DMS153 (cell line): Measurements from ENCODE around the gene ERVH48-1.
"Not testable (repeated sequence)": the region's sequence is repeated elsewhere in the genome, so short reads cannot be mapped to it uniquely, and the experiment has no call there.

Experiments
- DNase-seq: peaks from one replicate; lab custom pipeline; 2025; lab: John Stamatoyannopoulos, UW

Gene ERVH48-1

DNA sequence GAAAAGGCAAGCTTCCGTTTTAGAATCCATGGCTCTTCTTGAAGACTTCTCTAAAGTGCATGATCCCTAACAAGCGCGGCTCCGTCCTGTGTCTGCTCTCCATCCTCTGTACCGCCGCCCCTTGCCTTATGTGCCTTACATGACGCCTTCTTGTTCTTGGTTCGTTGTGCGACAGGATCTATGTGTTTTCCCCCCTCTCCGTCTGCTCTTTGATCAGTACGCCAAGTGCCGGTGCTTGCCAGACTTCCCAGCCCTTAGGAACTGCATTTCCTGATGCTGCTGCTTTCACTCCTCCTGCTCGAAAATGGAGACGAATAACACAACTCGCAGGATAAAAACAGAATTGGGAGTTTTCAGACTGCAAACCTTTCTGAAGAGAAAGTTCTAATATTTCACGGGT, 19.2 kb downstream of the ERVH48-1 start:
- no peak for DNase-seq

GRCh38 chr21:42905195-42905594, 20.2 kb downstream of the ERVH48-1 start:
- DNase-seq: no peak

DNA sequence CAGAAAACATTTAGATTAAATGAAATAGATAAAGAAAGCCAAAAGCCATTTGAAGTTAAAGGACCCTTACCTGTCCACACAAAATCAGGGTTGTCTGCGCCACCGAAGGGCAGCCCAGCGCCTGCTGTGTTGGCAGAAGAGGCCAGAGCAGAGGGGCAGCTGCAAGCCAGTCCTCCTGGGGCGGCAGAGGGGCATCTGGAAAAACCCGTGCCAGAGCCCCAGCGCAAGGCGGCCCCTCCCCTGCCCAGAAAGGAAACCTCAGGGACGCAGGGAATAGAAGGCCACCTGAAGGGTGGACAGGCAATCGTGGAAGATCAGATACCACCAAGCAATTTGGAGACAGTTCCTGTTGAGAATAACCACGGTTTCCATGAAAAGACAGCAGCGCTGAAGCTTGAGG, 21.6 kb downstream of the ERVH48-1 start:
- DNase-seq: no peak

- no peak for DNase-seq
Measured at GRCh38 chr21:42900446-42900845, 25.0 kb downstream of the ERVH48-1 start.

DNA sequence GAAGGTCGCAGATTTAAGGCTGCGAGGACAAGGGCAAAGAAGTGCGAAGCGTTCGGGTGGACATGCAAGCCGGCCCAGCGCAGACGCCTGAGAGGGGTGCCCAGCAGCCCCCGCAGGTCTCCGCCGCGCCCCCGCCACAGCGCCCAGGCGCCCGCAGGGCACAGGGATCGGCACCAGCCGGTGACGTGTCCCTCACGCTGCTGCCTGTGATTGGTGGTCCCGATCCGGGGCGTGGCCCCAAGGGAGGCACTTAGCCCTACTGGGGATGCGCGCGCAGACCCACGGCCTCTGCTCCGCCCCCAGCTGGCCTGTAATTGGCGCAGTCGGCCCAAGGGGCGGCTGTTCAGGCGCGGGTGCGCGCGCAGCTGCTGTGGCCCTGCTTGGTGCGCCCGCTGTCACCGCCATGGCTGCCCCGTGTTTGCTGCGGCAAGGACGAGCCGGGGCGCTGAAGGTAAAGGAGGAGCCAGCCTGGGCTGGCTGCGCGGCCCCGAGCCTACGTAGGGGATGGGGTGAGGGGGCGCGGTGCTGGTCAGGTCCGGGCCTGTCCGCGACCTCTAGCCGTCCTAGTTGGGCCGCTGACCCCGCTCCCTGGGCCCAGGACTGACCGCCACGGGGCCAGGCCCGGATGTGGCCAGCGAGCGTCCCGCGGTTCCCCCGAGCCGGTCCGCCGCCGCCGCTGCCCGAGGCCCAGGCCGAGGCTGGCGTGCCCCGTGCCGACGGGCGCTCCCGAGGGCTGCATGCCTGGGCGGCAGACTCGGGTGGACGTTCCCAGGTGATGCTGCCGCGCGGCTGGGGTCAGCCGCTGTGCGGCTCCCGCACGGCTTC, 32.3 kb downstream of the ERVH48-1 start, which contains the start of gene NDUFV3:
Gene NDUFV3, plus strand, starts transcription at position 379 of the 825 bp plus-strand sequence. Its CDS starts 25 bp downstream, at position 404.
- DNase-seq: peak; percentile 97

GRCh38 chr21:42892582-42892930, 32.9 kb downstream of the ERVH48-1 start:
- no peak for DNase-seq

DNA sequence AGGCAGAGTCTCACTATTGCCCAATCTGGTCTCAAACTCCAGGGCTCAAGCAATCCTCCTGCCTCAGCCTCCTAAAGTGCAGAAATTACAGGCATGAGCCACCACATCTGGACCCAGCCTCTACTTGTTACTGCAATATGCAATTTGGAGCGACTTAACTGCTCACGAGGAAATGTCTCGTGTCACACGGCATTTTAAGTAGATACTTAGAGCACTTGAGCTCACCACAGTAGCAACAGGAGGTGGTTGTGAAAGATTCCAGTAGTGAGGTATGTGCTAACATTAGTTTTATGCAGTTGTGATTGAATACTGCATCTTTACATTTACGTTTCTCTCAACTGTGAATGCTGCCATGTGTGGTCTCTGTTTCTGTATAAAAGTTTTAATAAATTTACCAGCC, 38.1 kb downstream of the ERVH48-1 start:
- DNase-seq: no peak

- no peak for DNase-seq
Measured at GRCh38 chr21:42883921-42884320, 41.5 kb downstream of the ERVH48-1 start.

DNA sequence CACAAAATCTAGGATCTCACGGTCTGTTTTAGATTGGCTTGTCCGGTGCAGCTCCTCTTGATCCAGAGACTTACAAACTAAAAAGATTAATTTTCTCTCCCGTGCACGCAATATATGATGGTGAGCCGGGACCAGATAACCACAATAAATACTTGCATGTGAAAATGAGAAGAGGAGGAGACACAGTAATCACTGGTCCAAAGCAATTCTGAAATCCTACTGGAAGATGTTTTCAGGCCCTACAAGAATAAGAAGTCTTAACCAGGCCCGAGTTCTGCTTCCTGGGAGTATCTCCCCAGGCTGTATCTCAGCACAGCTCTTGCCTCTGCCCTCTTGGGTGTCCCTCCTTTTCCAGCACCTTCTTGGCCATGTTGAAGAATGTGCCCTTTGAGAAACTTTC, 45.1 kb downstream of the ERVH48-1 start:
- no peak for DNase-seq

DNA sequence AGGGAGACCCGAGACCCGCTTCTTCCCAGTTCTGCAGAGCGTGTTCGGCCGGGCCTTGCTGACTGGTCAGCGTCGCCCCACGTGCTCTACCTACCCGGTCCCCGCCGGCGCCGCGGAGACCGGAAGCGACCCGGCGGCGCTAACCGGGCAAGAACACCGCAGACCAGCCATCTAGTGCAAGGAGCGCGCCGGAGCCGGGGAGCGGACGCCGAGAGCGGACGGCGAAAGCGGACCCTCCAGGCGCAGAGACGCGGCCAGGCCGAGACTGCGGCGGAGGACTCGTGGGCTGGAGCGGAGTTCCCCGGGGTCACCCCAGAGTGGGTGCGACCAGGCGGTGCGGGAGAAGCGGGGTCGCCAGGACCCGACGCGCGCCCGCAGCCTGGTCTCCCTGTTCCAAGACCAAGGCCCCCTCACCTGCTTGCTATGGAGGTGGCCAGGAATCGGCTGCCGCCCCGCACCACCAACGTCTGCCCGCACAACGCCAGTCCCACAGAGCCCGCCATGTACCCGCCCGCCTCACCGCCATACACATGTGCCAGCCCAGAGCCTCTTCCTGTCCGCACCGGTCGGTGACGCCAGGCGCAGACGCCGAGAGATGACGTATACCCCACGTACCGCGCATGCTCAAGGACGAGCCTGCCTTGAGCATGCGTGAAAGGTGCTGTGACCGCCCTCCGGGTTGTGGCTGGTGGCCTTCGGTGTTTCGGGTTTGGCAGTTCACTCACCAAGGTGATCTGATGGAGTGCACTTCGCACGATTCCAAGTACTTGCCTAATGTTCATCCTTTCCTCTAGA, 46.2 kb downstream of the ERVH48-1 start, which contains the start of gene WDR4:
Gene WDR4, minus strand, starts transcription at position 547 of the 795 bp plus-strand sequence. Its CDS starts 44 bp downstream, at position 503.
- peak; percentile 94 for DNase-seq

DNA sequence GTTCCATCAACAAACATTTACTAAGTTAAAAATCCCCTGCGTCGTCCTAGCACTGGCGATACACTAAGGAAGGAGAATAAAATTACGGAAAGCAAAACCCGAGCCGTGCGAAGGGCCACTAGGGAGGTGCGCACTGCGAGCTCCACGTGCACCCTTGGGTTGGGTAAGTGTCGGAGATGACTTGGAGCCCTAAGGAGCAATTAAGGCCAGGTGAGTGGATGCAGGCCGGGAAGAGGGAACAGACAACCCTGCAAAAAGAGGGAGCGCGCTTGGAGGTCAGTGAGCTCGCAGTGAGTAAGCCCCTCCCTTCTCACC, 46.8 kb downstream of the ERVH48-1 start:
- DNase-seq: no peak

GRCh38 chr21:42875811-42876210, 49.6 kb downstream of the ERVH48-1 start:
- not testable (repeated sequence) for DNase-seq

DNA sequence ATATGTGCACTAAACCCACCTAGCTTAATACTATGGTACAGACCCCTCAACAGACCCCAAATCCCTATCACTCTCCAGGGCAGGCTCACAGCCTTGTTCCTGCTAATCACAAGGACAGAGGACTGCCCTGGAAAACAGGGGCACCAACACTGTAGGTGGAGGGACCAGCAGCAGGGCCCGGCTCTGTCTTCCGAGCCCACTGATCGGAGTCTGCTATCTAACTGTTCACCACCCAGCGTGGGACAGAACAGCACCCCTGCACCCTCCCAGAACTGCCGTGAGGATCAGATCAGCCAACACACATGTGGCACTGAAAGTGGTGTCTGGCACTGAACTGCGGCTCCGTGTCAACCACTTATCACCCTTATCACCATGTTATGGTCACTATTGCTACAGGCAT, 52.3 kb downstream of the ERVH48-1 start:
- DNase-seq: no peak

DNA sequence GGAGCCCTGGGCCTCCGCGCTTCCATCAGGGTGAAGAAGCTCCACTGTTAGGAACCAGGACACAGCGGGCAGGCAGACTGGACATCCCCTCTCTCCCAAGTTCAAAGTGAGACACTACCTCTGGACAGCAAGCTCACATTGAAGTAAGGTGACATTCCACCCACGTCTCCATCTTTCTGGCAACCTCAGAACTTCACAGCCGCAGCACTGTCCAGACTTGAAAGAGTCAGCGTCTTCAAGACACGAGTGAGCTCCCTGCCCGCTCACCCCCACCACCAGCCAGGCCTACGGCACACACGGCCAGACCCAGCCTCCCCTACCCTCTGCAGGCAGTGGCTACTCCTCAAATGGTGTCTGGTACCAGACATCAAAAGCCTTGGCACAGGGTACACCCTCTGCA, 57.2 kb downstream of the ERVH48-1 start:
- no peak for DNase-seq
